ENCODE results near the gene TSPAN8.

- TF ChIP-seq, protein P1, sequence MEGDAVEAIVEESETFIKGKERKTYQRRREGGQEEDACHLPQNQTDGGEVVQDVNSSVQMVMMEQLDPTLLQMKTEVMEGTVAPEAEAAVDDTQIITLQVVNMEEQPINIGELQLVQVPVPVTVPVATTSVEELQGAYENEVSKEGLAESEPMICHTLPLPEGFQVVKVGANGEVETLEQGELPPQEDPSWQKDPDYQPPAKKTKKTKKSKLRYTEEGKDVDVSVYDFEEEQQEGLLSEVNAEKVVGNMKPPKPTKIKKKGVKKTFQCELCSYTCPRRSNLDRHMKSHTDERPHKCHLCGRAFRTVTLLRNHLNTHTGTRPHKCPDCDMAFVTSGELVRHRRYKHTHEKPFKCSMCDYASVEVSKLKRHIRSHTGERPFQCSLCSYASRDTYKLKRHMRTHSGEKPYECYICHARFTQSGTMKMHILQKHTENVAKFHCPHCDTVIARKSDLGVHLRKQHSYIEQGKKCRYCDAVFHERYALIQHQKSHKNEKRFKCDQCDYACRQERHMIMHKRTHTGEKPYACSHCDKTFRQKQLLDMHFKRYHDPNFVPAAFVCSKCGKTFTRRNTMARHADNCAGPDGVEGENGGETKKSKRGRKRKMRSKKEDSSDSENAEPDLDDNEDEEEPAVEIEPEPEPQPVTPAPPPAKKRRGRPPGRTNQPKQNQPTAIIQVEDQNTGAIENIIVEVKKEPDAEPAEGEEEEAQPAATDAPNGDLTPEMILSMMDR (IDR thresholded peaks at IDR 0.05): no peak
- no peak for TF ChIP-seq POLR2A (IDR thresholded peaks at IDR 0.05)
Observed at GRCh38 chr12:71159264-71159663, 1.5 kb upstream of the TSPAN8 start.

All from lower leg skin (tissue), 3 donors.